Endothelial cell of umbilical vein (primary cell): ENCODE data around the gene PPM1H. TPM values are rescaled to one million over a fixed set of nuclear protein-coding genes. Genes with fewer than 3 reads are reported as not detected.

Experiments
- BruUV-seq: library from RNA; stranded (reverse); fragments of 400-500 nt; replicated peaks from 2 replicates; lab custom pipeline; 2021; lab: Mats Ljungman, UMichigan
- CTCF ChIA-PET: fragments of 300-600, 350-600 bp; sonication (Branson Sonifier 250); formaldehyde crosslinking; loops from one replicate; lab custom pipeline; 2021; ENCODE audit warnings: antibody characterized with exemption, inconsistent platforms; lab: Charles Lee
- POLR2A ChIA-PET: fragments of 300-600, 350-600 bp; sonication (Branson Sonifier 250); formaldehyde crosslinking; loops from one replicate; lab custom pipeline; 2021; ENCODE audit warnings: antibody characterized with exemption, inconsistent platforms; lab: Charles Lee
- DNase-seq: peaks from one replicate; pipeline ENCODE4 v3.0.0-alpha.2; 2011; ENCODE audit warnings: low read depth, low spot score
- FAIRE-seq: peaks from 2 replicates; lab custom pipeline; 2011; peaks lifted over from hg19 to GRCh38; lab: Jason Lieb, UNC
- H2AFZ ChIP-seq: 2 replicates; pipeline ENCODE4 v1.6.0; 2012; ENCODE audit warnings: low read depth, low read length, control low read depth, inconsistent platforms
- H3K27ac ChIP-seq: 2 replicates; pipeline ENCODE4 v1.5.1; 2011; ENCODE audit warnings: low read depth, mild to moderate bottlenecking, control low read depth, low read length, moderate library complexity; ENCODE audit not compliant: insufficient read depth
- H3K27me3 ChIP-seq, 2 experiments: 2 replicates each; pipeline versions ENCODE4 v1.6.0 to v1.6.1; 2011; ENCODE audit warnings: low read length in 2 of 2, mixed read lengths in 1 of 2; ENCODE audit not compliant: control insufficient read depth in 2 of 2, insufficient read depth in 2 of 2
- H3K36me3 ChIP-seq, 2 experiments: 2 replicates in 1 of 2; 3 replicates in 1 of 2; pipeline ENCODE4 v1.5.1; 2011; ENCODE audit warnings: low read length in 2 of 2, mild to moderate bottlenecking in 1 of 2, moderate library complexity in 1 of 2; ENCODE audit not compliant: control insufficient read depth in 2 of 2, insufficient read depth in 2 of 2; ENCODE audit errors: extremely low read depth in 1 of 2
- H3K4me1 ChIP-seq: 3 replicates; pipeline ENCODE4 v1.5.1; 2011; ENCODE audit warnings: mild to moderate bottlenecking, low read length; ENCODE audit not compliant: control insufficient read depth, insufficient read depth; ENCODE audit errors: extremely low read depth
- H3K4me2 ChIP-seq: 2 replicates; pipeline ENCODE4 v1.6.1; 2011; ENCODE audit warnings: low read length, control low read depth, mixed read lengths; ENCODE audit not compliant: insufficient read depth
- H3K4me3 ChIP-seq, 3 experiments: fragments of 200-600 bp in 1 of 3; sonication (generic), shearing (Covaris generic) in 1 of 3; replicated peaks in 1 of 3; 2 replicates each; pipeline ENCODE4 v1.5.1; 2011 to 2016; ENCODE audit warnings: control low read depth in 3 of 3, low read length in 3 of 3, mild to moderate bottlenecking in 2 of 3, inconsistent platforms in 1 of 3, low read depth in 1 of 3, moderate library complexity in 1 of 3; ENCODE audit not compliant: insufficient read depth in 1 of 3
- H3K79me2 ChIP-seq: 2 replicates; pipeline ENCODE4 v1.6.0; 2012; ENCODE audit warnings: low read length, inconsistent platforms; ENCODE audit not compliant: control insufficient read depth, insufficient read depth
- H3K9ac ChIP-seq: replicated peaks from 2 replicates; pipeline ENCODE3; 2011; ENCODE audit warnings: low read length, control low read depth; ENCODE audit not compliant: insufficient read depth; ENCODE audit errors: extremely low read depth
- H3K9me1 ChIP-seq: replicated peaks from 3 replicates; pipeline ENCODE4 v1.6.0; 2011; ENCODE audit warnings: mild to moderate bottlenecking, low read length; ENCODE audit not compliant: control insufficient read depth, insufficient read depth; ENCODE audit errors: extremely low read depth
- H3K9me3 ChIP-seq: replicated peaks from 2 replicates; pipeline ENCODE4 v1.5.1; 2012; ENCODE audit warnings: low read length, inconsistent platforms; ENCODE audit not compliant: control insufficient read depth, insufficient read depth
- H4K20me1 ChIP-seq: replicated peaks from 2 replicates; pipeline ENCODE3; 2011; ENCODE audit warnings: mild to moderate bottlenecking, low read length; ENCODE audit not compliant: control insufficient read depth, insufficient read depth; ENCODE audit errors: extremely low read depth
- CTCF ChIP-seq, 2 donors: IDR thresholded peaks; 1 replicate in 1 of 2; 2 replicates in 1 of 2; pipeline ENCODE4 v1.5.1; 2011; ENCODE audit warnings: low read length in 2 of 2, mild to moderate bottlenecking in 2 of 2, moderate library complexity in 2 of 2, control low read depth in 1 of 2, inconsistent platforms in 1 of 2, low read depth in 1 of 2; ENCODE audit not compliant: insufficient read depth in 1 of 2; ENCODE audit errors: extremely low read depth in 1 of 2
- EZH2 ChIP-seq: IDR thresholded peaks from 2 replicates; pipeline ENCODE4 v1.6.1; 2012; ENCODE audit warnings: borderline replicate concordance, low read depth, mild to moderate bottlenecking, moderate library complexity, low read length, inconsistent platforms; ENCODE audit not compliant: severe bottlenecking
- FOS ChIP-seq: IDR thresholded peaks from 2 replicates; pipeline ENCODE4 v1.6.1; 2011; ENCODE audit warnings: mild to moderate bottlenecking, low read length, moderate library complexity, borderline replicate concordance; ENCODE audit not compliant: insufficient read depth
- GATA2 ChIP-seq: IDR thresholded peaks from 2 replicates; pipeline ENCODE4 v1.7.0; 2011; ENCODE audit warnings: low read depth, mild to moderate bottlenecking, moderate library complexity, mixed read lengths, low read length; ENCODE audit not compliant: insufficient read length, insufficient read depth
- JUN ChIP-seq: IDR thresholded peaks from 2 replicates; pipeline ENCODE4 v1.6.1; 2011; ENCODE audit warnings: borderline replicate concordance, low read depth; ENCODE audit not compliant: insufficient read length, insufficient read depth
- MAX ChIP-seq: IDR thresholded peaks from 2 replicates; pipeline ENCODE4 v1.6.1; 2011; ENCODE audit not compliant: insufficient read depth, insufficient read length
- MYC ChIP-seq: IDR thresholded peaks from one replicate; pipeline ENCODE4 v1.6.1; 2011; ENCODE audit warnings: mild to moderate bottlenecking, low read depth, low read length
- POLR2A ChIP-seq: IDR thresholded peaks from 2 replicates; pipeline ENCODE4 v1.6.1; 2012; ENCODE audit warnings: low read depth, mild to moderate bottlenecking, control low read depth, low read length
- POLR2AphosphoS5 ChIP-seq: IDR thresholded peaks from 2 replicates; pipeline ENCODE4 v1.6.1; 2012; ENCODE audit warnings: low read depth, mild to moderate bottlenecking, control low read depth, low read length, moderate library complexity; ENCODE audit not compliant: insufficient read depth
- dilution Hi-C: fragments of 300-500 bp; cut with MboI; formaldehyde crosslinking; loops from one replicate; pipeline ENCODE4 v1.15.0; 2019; ENCODE audit warnings: low sequenced_read_pairs; ENCODE audit not compliant: extremely low pct_ligation_motif_present
- intact Hi-C: fragments of 100-400 bp; cut with micrococcal nuclease; formaldehyde crosslinking; loops from one replicate; pipeline ENCODE4 v1.10.0; 2022
- polyA plus RNA-seq, 4 experiments: library from polyadenylated mRNA; depleted of rRNA in 3 of 4; stranded (reverse) in 3 of 4; unstranded in 1 of 4; fragments of >200 nt; gene quantifications; 2 replicates each; pipeline versions ENCODE4 v1.2.1 to v1.2.3, GENCODE V29; 2011 to 2012; ENCODE audit warnings: missing spikeins in 1 of 4
- total RNA-seq: library from RNA; stranded (reverse); gene quantifications from 2 replicates; pipeline ENCODE4 v1.2.3, GENCODE V29; 2021

The PPM1H gene
- total and polyA plus RNA-seq, 2 donors (not counting 3 experiments of a cell fraction or from before 2014, with no cell fraction given), result 1.0 to 7.2 TPM

- peaks cover 62% of the 10 kb centered on the region for H3K4me1 ChIP-seq
- FAIRE-seq (peak; percentile 97), DNase-seq (peak; percentile 97)
- CTCF ChIA-PET, result interaction anchor here (0.6 to 5.7 kb wide), 16 partner anchors 8 to 348 kb away, joined by 3 to 39 read pairs (median 4); no protein-coding TSS in a partner anchor
- BruUV-seq, result no TSS peak
- H2AFZ ChIP-seq, result peak overlapping the region; percentile 2
- H3K9me3 ChIP-seq, result no peaks in the 10 kb centered on the region
- POLR2A ChIA-PET, result interaction anchor here (0.7 to 2.9 kb wide), 5 partner anchors 50 to 204 kb away, joined by 3 to 20 read pairs (median 4); no protein-coding TSS in a partner anchor
- H3K4me3 ChIP-seq, result peak overlapping the region in 1 of 3 experiments; percentile 17
- no peaks in the 10 kb centered on the region for H3K9me1 ChIP-seq
- peak overlapping the region; percentile 74 for H3K4me2 ChIP-seq
- H3K27me3 ChIP-seq, result no peaks in the 10 kb centered on the region
- no peaks in the 10 kb centered on the region for H4K20me1 ChIP-seq
- no peaks in the 10 kb centered on the region for H3K79me2 ChIP-seq
- H3K36me3 ChIP-seq, result no peaks in the 10 kb centered on the region
- dilution Hi-C loops (loop anchor here (25.0 kb wide), 1 partner anchor 174 kb away; no protein-coding TSS in a partner anchor), intact Hi-C loops (loop anchor here (1.0 kb wide), 7 partner anchors 53 to 184 kb away; no protein-coding TSS in a partner anchor)
- TF ChIP-seq EZH2 (no peak), POLR2AphosphoS5 (peak; percentile 94), JUN (peak; percentile 87), CTCF (IDR thresholded peaks at IDR 0.05; ENCODE audit: extremely low read depth in 1 of 2, insufficient read depth in 1 of 2, low read depth in 1 of 2, low read length in 2 of 2) (no peak), FOS (peak; percentile 99), MYC (no peak), GATA2 (no peak), MAX (no peak), POLR2A (peak; percentile 91)
- H3K27ac ChIP-seq, result peak overlapping the region; percentile 99
- peak overlapping the region; percentile 84 for H3K9ac ChIP-seq
Measured at GRCh38 chr12:62785941-62786559, 148.9 kb downstream of the PPM1H start.
